H9 (cell line): ENCODE measurements around the gene CAPG. TPM values are rescaled to one million over a fixed set of nuclear protein-coding genes. Genes with fewer than 3 reads are reported as not detected.

ENCODE experiments used
- DNase-seq: peaks from one replicate; pipeline ENCODE4 v3.0.0-alpha.2; 2017
- H2AFZ ChIP-seq: one replicate; pipeline ENCODE4 v1.6.1; 2013; ENCODE audit warnings: mild to moderate bottlenecking, low read length, control low read depth, moderate library complexity
- H2AK5ac ChIP-seq: 2 replicates; pipeline ENCODE4 v1.6.1; 2013; ENCODE audit warnings: low read length, control low read depth, mixed read lengths; ENCODE audit not compliant: insufficient read length
- H2BK120ac ChIP-seq: one replicate; pipeline ENCODE4 v1.6.1; 2013; ENCODE audit warnings: low read depth, mild to moderate bottlenecking, low read length, control low read depth, inconsistent platforms; ENCODE audit not compliant: poor library complexity, severe bottlenecking
- H2BK12ac ChIP-seq: 2 replicates; pipeline ENCODE4 v1.6.1; 2013; ENCODE audit warnings: low read length, control low read depth, mixed read lengths, low read depth; ENCODE audit not compliant: insufficient read length
- H2BK15ac ChIP-seq: 2 replicates; pipeline ENCODE4 v1.6.1; 2013; ENCODE audit warnings: low read depth, low read length, control low read depth
- H2BK20ac ChIP-seq: one replicate; pipeline ENCODE4 v1.6.1; 2013; ENCODE audit warnings: low read depth, mild to moderate bottlenecking, low read length, control low read depth, inconsistent platforms; ENCODE audit not compliant: poor library complexity, severe bottlenecking
- H2BK5ac ChIP-seq: 2 replicates; pipeline ENCODE4 v1.6.1; 2013; ENCODE audit warnings: low read length, control low read depth, mixed read lengths; ENCODE audit not compliant: insufficient read length
- H3K14ac ChIP-seq: 2 replicates; pipeline ENCODE4 v1.6.1; 2013; ENCODE audit warnings: low read length, control low read depth; ENCODE audit not compliant: insufficient read depth
- H3K18ac ChIP-seq: 2 replicates; pipeline ENCODE4 v1.6.1; 2013; ENCODE audit warnings: low read depth, mild to moderate bottlenecking, mixed read lengths, low read length, control low read depth; ENCODE audit not compliant: insufficient read length
- H3K23ac ChIP-seq: 2 replicates; pipeline ENCODE4 v1.6.1; 2013; ENCODE audit warnings: low read length, control low read depth, mixed read lengths, low read depth; ENCODE audit not compliant: insufficient read length
- H3K23me2 ChIP-seq: 2 replicates; pipeline ENCODE4 v1.6.1; 2013; ENCODE audit warnings: low read depth, mild to moderate bottlenecking, mixed read lengths, low read length, control low read depth; ENCODE audit not compliant: insufficient read length, poor library complexity, severe bottlenecking
- H3K27ac ChIP-seq: 2 replicates; pipeline ENCODE4 v1.5.1; 2013; ENCODE audit warnings: low read length, control low read depth, mixed read lengths, low read depth; ENCODE audit not compliant: insufficient read length
- H3K27me3 ChIP-seq: 2 replicates; pipeline ENCODE4 v1.6.1; 2013; ENCODE audit warnings: low read length, control low read depth, inconsistent platforms; ENCODE audit not compliant: insufficient read depth
- H3K4ac ChIP-seq: 2 replicates; pipeline ENCODE4 v1.6.1; 2013; ENCODE audit warnings: low read depth, mild to moderate bottlenecking, control low read depth, inconsistent platforms, low read length, moderate library complexity
- H3K4me1 ChIP-seq: 2 replicates; pipeline ENCODE4 v1.6.1; 2013; ENCODE audit warnings: low read length, control low read depth, inconsistent platforms; ENCODE audit not compliant: insufficient read depth
- H3K4me2 ChIP-seq: 2 replicates; pipeline ENCODE4 v1.6.1; 2013; ENCODE audit warnings: low read length, control low read depth, mixed read lengths; ENCODE audit not compliant: insufficient read length, insufficient read depth
- H3K56ac ChIP-seq: 2 replicates; pipeline ENCODE4 v1.6.1; 2013; ENCODE audit warnings: low read depth, mild to moderate bottlenecking, mixed read lengths, low read length, control low read depth; ENCODE audit not compliant: insufficient read length
- H3K79me1 ChIP-seq: 2 replicates; pipeline ENCODE4 v1.6.1; 2013; ENCODE audit warnings: low read depth, mild to moderate bottlenecking, moderate library complexity, low read length, control low read depth, inconsistent platforms; ENCODE audit not compliant: insufficient read depth, poor library complexity, severe bottlenecking
- H3K79me2 ChIP-seq: 2 replicates; pipeline ENCODE4 v1.6.1; 2013; ENCODE audit warnings: low read length, control low read depth, inconsistent platforms; ENCODE audit not compliant: insufficient read depth
- H3K9ac ChIP-seq: 2 replicates; pipeline ENCODE4 v1.6.1; 2013; ENCODE audit warnings: low read length, control low read depth, mixed read lengths; ENCODE audit not compliant: insufficient read length; ENCODE audit errors: extremely low read depth
- H3K9me3 ChIP-seq: one replicate; pipeline ENCODE4 v1.6.1; 2013; ENCODE audit warnings: low read depth, low read length, inconsistent platforms; ENCODE audit not compliant: control insufficient read depth
- H3T11ph ChIP-seq: one replicate; pipeline ENCODE4 v1.6.1; 2013; ENCODE audit warnings: mild to moderate bottlenecking, low read length, control low read depth, inconsistent platforms
- H4K20me1 ChIP-seq: one replicate; pipeline ENCODE4 v1.6.1; 2013; ENCODE audit not compliant: control insufficient read depth, insufficient read length, insufficient read depth
- H4K5ac ChIP-seq: 2 replicates; pipeline ENCODE4 v1.6.1; 2013; ENCODE audit warnings: low read depth, mild to moderate bottlenecking, mixed read lengths, low read length, control low read depth; ENCODE audit not compliant: insufficient read length
- H4K8ac ChIP-seq: replicated peaks from 2 replicates; pipeline ENCODE4 v1.6.1; 2013; ENCODE audit warnings: low read length, control low read depth, mixed read lengths, low read depth; ENCODE audit not compliant: insufficient read length
- H4K91ac ChIP-seq: 2 replicates; pipeline ENCODE4 v1.6.1; 2013; ENCODE audit warnings: low read depth, mild to moderate bottlenecking, moderate library complexity, mixed read lengths, low read length, control low read depth; ENCODE audit not compliant: insufficient read length
- H3K27ac Mint-ChIP-seq, 3 experiments: 2 replicates in 2 of 3; 3 replicates in 1 of 3; pipeline ENCODE4 v1.8.0; 2020 to 2021; ENCODE audit warnings: mixed read lengths in 3 of 3, mild to moderate bottlenecking in 1 of 3, moderate library complexity in 1 of 3
- H3K27me3 Mint-ChIP-seq: 2 replicates; pipeline ENCODE4 v1.8.0; 2021; ENCODE audit warnings: low read depth, mild to moderate bottlenecking, moderate library complexity, mixed read lengths
- H3K36me3 Mint-ChIP-seq, 3 experiments: 2 replicates in 2 of 3; 3 replicates in 1 of 3; pipeline ENCODE4 v1.8.0; 2020 to 2021; ENCODE audit warnings: low read depth in 3 of 3, mixed read lengths in 3 of 3; ENCODE audit not compliant: insufficient read depth in 1 of 3
- H3K4me1 Mint-ChIP-seq, 2 experiments: 2 replicates each; pipeline ENCODE4 v1.8.0; 2020; ENCODE audit warnings: mixed read lengths in 2 of 2
- H3K4me3 Mint-ChIP-seq, 2 experiments: 2 replicates in 1 of 2; 3 replicates in 1 of 2; pipeline ENCODE4 v1.8.0; 2020 to 2021; ENCODE audit warnings: mild to moderate bottlenecking in 2 of 2, mixed read lengths in 2 of 2, moderate library complexity in 1 of 2
- H3K9me3 Mint-ChIP-seq, 2 experiments: 2 replicates in 1 of 2; 3 replicates in 1 of 2; pipeline ENCODE4 v1.8.0; 2020; ENCODE audit warnings: mild to moderate bottlenecking in 2 of 2, mixed read lengths in 2 of 2, moderate library complexity in 1 of 2
- CTCF ChIP-seq: fragments of 200-600 bp; sonication (generic); conservative IDR thresholded peaks from 3 replicates; pipeline ENCODE4 v1.8.0; 2021; ENCODE audit warnings: antibody characterized with exemption, mild to moderate bottlenecking
- WGBS: extraction: QIAGEN DNeasy Blood & Tissue Kit; methylation state at CpG from one replicate; pipeline ENCODE4 v1.1.7; 2013; ENCODE audit warnings: missing lambda C conversion rate, low lambda C conversion rate, mixed read lengths; ENCODE audit not compliant: insufficient read length; ENCODE audit errors: extremely low coverage; 5-methylcytosine and 5-hydroxymethylcytosine counted together
- total RNA-seq: library from RNA; stranded (reverse); gene quantifications from 2 replicates; pipeline ENCODE4 v1.2.1, GENCODE V29; 2021

The CAPG gene
- total RNA-seq, 1 experiment from 2014 or later = 72.8 TPM

- Histone ChIP-seq H3K18ac (no peak overlapping the region), H3K79me2 (no peaks in the 10 kb centered on the region), H3T11ph (no peak overlapping the region), H4K5ac (no peak overlapping the region), H4K91ac (no peak overlapping the region), H2BK15ac (no peak overlapping the region), H3K27me3 (no peaks in the 10 kb centered on the region; the same call in 1 of the 2 replicates), H3K4ac (no peak overlapping the region), H2BK120ac (no peak overlapping the region), H2BK12ac (no peak overlapping the region), H2AK5ac (no peak overlapping the region), H3K23ac (no peak overlapping the region), H3K27ac (no peak overlapping the region), H3K14ac (no peak overlapping the region), H4K20me1 (no peaks in the 10 kb centered on the region), H3K79me1 (no peaks in the 10 kb centered on the region), H3K4me1 (peaks cover 18% of the 10 kb centered on the region; the same call in 1 of the 2 replicates), H3K9me3 (no peaks in the 10 kb centered on the region), H4K8ac (no peak overlapping the region), H3K56ac (no peak overlapping the region), H2BK20ac (no peak overlapping the region), H3K4me2 (no peak overlapping the region), H2BK5ac (no peak overlapping the region), H2AFZ (no peak overlapping the region), H3K23me2 (peaks cover 8% of the 10 kb centered on the region), H3K9ac (no peak overlapping the region)
- DNase-seq = no peak
- Mint-ChIP-seq H3K4me3 (no peak overlapping the region), H3K27ac (no peak overlapping the region), H3K36me3 (no peaks in the 10 kb centered on the region), H3K27me3 (peaks cover 15% of the 10 kb centered on the region), H3K4me1 (peaks cover 48 to 66% of the 10 kb centered on the region in 2 experiments), H3K9me3 (no peaks in the 10 kb centered on the region; a peak in 2 of 5 replicates)
- TF ChIP-seq CTCF = no peak
- WGBS = no CpG with 5 or more reads among the region's 8 CpGs
Measured at GRCh38 chr2:85434696-85435095, 24.5 kb upstream of the CAPG start.
